CD4-positive, CD25-positive, alpha-beta regulatory T cell (primary cell): ENCODE results near the gene YBX2. TPM values are rescaled to one million over a fixed set of nuclear protein-coding genes. Genes with fewer than 3 reads are reported as not detected.

Experiments
- ATAC-seq, 2 donors: fragments of 150-1000 bp; cut with Tn5 transposase; one replicate each; pipeline ENCODE4 v1.10.0; 2021; ENCODE audit warnings: low read depth in 2 of 2, moderate number of reproducible peaks in 2 of 2, moderate library complexity in 1 of 2
- DNase-seq, 3 donors: peaks; one replicate each; pipeline versions ENCODE4 v3.0.0 to v3.0.0-alpha.2; 2012 to 2022; ENCODE audit warnings: mixed read lengths in 1 of 3
- H3K27ac ChIP-seq: one replicate; pipeline ENCODE4 v1.7.0; 2013; ENCODE audit warnings: mild to moderate bottlenecking, low read length; ENCODE audit not compliant: insufficient read depth, poor library complexity, severe bottlenecking
- H3K27me3 ChIP-seq: one replicate; pipeline ENCODE4 v1.7.0; 2013; ENCODE audit warnings: low read length; ENCODE audit not compliant: control insufficient read depth, insufficient read depth
- H3K36me3 ChIP-seq: one replicate; pipeline ENCODE4 v1.7.0; 2013; ENCODE audit warnings: mild to moderate bottlenecking, low read length, moderate library complexity; ENCODE audit not compliant: control insufficient read depth, insufficient read depth
- H3K4me1 ChIP-seq: 2 replicates; pipeline ENCODE4 v1.7.0; 2013; ENCODE audit warnings: mild to moderate bottlenecking, low read length; ENCODE audit not compliant: insufficient read depth, control insufficient read depth, poor library complexity, severe bottlenecking
- H3K4me3 ChIP-seq: one replicate; pipeline ENCODE4 v1.7.0; 2013; ENCODE audit warnings: low read depth, mild to moderate bottlenecking, low read length, moderate library complexity
- H3K9me3 ChIP-seq, 2 experiments: 1 replicate in 1 of 2; 2 replicates in 1 of 2; pipeline ENCODE4 v1.7.0; 2013; ENCODE audit warnings: low read length in 2 of 2, mild to moderate bottlenecking in 1 of 2, moderate library complexity in 1 of 2; ENCODE audit not compliant: control insufficient read depth in 2 of 2
- H3K27ac Mint-ChIP-seq, 3 donors: one replicate each; pipeline ENCODE4 v1.8.0; 2020 to 2022; ENCODE audit warnings: mild to moderate bottlenecking in 3 of 3, mixed read lengths in 3 of 3, moderate library complexity in 2 of 3
- H3K27me3 Mint-ChIP-seq: one replicate; pipeline ENCODE4 v1.8.0; 2022; ENCODE audit warnings: mild to moderate bottlenecking, mixed read lengths
- H3K36me3 Mint-ChIP-seq: one replicate; pipeline ENCODE4 v1.8.0; 2020; ENCODE audit warnings: mixed read lengths
- H3K4me1 Mint-ChIP-seq, 4 donors: one replicate each; pipeline ENCODE4 v1.8.0; 2020 to 2022; ENCODE audit warnings: mixed read lengths in 4 of 4, mild to moderate bottlenecking in 1 of 4
- H3K4me3 Mint-ChIP-seq, 4 donors: one replicate each; pipeline ENCODE4 v1.8.0; 2020 to 2022; ENCODE audit warnings: mild to moderate bottlenecking in 4 of 4, mixed read lengths in 4 of 4, moderate library complexity in 3 of 4
- H3K9me3 Mint-ChIP-seq, 7 donors: one replicate each; pipeline ENCODE4 v1.8.0; 2020 to 2022; ENCODE audit warnings: mixed read lengths in 7 of 7, mild to moderate bottlenecking in 3 of 7, moderate library complexity in 2 of 7
- polyA plus RNA-seq, 4 donors: library from polyadenylated mRNA; unstranded; fragments of 300-500 nt; fragmentation: Illumina TruSeq; gene quantifications; one replicate each; pipeline ENCODE4 v1.2.3, GENCODE V29; 2021
- total RNA-seq: library from RNA; stranded (reverse); gene quantifications from one replicate; pipeline ENCODE4 v1.2.3, GENCODE V29; 2022

YBX2 gene
- total and polyA plus RNA-seq, 5 donors from 2014 or later: not detected

- H3K9me3 Mint-ChIP-seq: peaks cover 0 to 2% (median 0%) of the 10 kb centered on the region in 7 donors
- ATAC-seq (no peak), DNase-seq (no peak)
- peak overlapping the region; percentile 58 to 93 (median 83) for H3K27ac Mint-ChIP-seq
- H3K4me3 Mint-ChIP-seq: peak overlapping the region; percentile 84 to 99 (median 88)
- no peaks in the 10 kb centered on the region for H3K27me3 Mint-ChIP-seq
- Histone ChIP-seq H3K36me3 (peaks cover 66% of the 10 kb centered on the region), H3K4me3 (peak overlapping the region; percentile 84), H3K27ac (peak overlapping the region; percentile 88), H3K4me1 (peaks cover 57% of the 10 kb centered on the region), H3K9me3 (no peaks in the 10 kb centered on the region), H3K27me3 (no peaks in the 10 kb centered on the region)
- H3K36me3 Mint-ChIP-seq: peaks cover 41% of the 10 kb centered on the region
- peaks cover 6 to 66% (median 31%) of the 10 kb centered on the region in 4 donors for H3K4me1 Mint-ChIP-seq
Observed at GRCh38 chr17:7313890-7314718, 19.7 kb upstream of the YBX2 start.

DNA sequence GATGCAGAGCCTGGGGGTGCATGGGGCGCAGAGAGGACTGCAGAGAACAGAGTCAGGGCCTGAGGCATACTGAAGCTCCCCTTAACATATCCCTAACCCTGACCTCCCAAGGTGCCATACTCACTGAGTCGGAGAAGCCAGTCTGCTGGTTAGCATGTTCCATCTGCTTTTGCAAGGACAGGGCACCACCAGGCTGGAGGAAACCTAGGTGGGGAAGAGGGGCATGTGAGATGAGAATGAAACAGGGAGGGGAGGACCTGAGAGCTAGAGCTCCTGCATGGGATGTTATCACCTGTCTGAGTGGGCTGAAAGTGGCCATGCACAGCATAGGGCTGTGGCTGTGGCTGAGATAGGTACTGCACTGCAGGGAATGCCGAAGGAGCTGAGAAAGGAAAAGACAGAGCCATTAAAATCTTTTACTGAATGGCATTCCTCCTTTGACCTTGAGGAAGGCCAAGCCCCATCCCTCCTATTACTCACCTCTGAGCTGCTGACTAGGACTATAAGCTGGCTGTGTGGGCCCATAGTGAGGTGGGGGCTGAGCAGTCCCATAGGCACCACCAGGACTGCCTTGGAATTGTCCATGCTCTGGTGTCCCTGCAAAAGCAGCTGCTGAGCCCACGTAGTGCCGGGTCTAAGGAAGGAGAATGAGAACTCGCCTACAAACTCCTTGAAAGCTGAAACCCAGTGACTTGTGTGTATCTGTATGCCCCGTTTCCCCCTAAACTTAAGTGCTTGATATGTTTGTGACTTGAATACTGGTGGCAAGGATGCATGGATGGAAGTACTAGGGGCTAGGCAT lies 18.9 kb upstream of the YBX2 start:
- Histone ChIP-seq H3K36me3 (peaks cover 58% of the 10 kb centered on the region), H3K27ac (peak overlapping the region; percentile 88), H3K27me3 (no peaks in the 10 kb centered on the region), H3K4me3 (peak overlapping the region; percentile 84), H3K4me1 (peaks cover 64% of the 10 kb centered on the region), H3K9me3 (no peaks in the 10 kb centered on the region)
- Mint-ChIP-seq H3K4me3 (peak overlapping the region; percentile 84 to 99 (median 88)), H3K4me1 (peaks cover 6 to 71% (median 33%) of the 10 kb centered on the region in 4 donors), H3K36me3 (peaks cover 39% of the 10 kb centered on the region), H3K27me3 (no peaks in the 10 kb centered on the region), H3K27ac (peak overlapping the region; percentile 77 to 93 (median 83)), H3K9me3 (peaks cover 0 to 2% (median 0%) of the 10 kb centered on the region in 7 donors)
- DNase-seq: no peak
- ATAC-seq: no peak

DNA sequence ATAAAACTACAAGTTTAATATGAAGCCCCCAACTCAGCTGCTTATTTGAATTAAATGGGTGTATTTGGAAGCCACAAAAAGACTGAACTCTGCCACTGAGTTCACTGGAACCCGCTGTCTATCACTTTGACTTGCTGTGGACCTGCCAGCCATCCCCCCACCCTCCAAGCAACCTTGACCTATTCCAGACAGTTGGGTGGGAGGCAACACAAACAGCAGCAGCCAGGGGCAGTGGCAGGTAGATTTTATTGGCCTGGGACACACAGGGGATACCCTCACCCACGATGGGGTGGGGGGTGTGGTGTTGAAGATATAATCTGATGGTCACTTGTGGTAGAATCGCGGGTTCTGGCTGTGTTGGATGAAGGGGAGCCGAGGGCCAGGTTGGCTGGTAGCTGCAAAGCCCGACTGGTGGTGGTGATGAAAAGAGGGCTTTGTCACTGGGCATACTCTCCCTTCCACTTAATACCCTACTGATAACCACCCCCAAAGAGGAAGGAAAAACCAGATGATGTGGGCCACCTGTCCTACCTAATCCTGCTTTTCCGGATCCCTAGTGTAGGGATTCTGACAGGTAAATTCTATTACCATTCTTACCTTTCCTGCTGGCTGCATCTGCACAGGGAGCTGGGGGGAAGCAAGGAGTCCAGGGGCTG lies 18.1 kb upstream of the YBX2 start:
- H3K4me3 ChIP-seq: no peak overlapping the region
- no peaks in the 10 kb centered on the region for H3K9me3 ChIP-seq
- Mint-ChIP-seq H3K27ac (peak overlapping the region; percentile 76 to 93 (median 82)), H3K9me3 (peaks cover 0 to 2% (median 0%) of the 10 kb centered on the region in 7 donors), H3K36me3 (peaks cover 39% of the 10 kb centered on the region), H3K4me3 (peak overlapping the region; percentile 6 to 99 (median 86)), H3K4me1 (peaks cover 6 to 71% (median 33%) of the 10 kb centered on the region in 4 donors), H3K27me3 (no peaks in the 10 kb centered on the region)
- H3K36me3 ChIP-seq: peaks cover 51% of the 10 kb centered on the region
- no peaks in the 10 kb centered on the region for H3K27me3 ChIP-seq
- no peak for ATAC-seq
- H3K4me1 ChIP-seq: peaks cover 67% of the 10 kb centered on the region
- peak overlapping the region; percentile 88 for H3K27ac ChIP-seq
- no peak for DNase-seq

- DNase-seq: no peak
- peaks cover 75% of the 10 kb centered on the region for H3K4me1 ChIP-seq
- peak overlapping the region; percentile 97 for H3K4me3 ChIP-seq
- no peaks in the 10 kb centered on the region for H3K27me3 ChIP-seq
- no peaks in the 10 kb centered on the region for H3K9me3 ChIP-seq
- peaks cover 6 to 74% (median 38%) of the 10 kb centered on the region in 4 donors for H3K4me1 Mint-ChIP-seq
- H3K27ac Mint-ChIP-seq: peak overlapping the region in 2 of 3 donors; percentile 98 to 99
- peaks cover 6% of the 10 kb centered on the region for H3K27me3 Mint-ChIP-seq
- no peak for ATAC-seq
- peak overlapping the region; percentile 100 for H3K27ac ChIP-seq
- peaks cover 0 to 2% (median 0%) of the 10 kb centered on the region in 7 donors for H3K9me3 Mint-ChIP-seq
- peak overlapping the region in 3 of 4 donors; percentile 39 to 98 (median 97) for H3K4me3 Mint-ChIP-seq
- peaks cover 49% of the 10 kb centered on the region for H3K36me3 ChIP-seq
- peaks cover 39% of the 10 kb centered on the region for H3K36me3 Mint-ChIP-seq
Observed at GRCh38 chr17:7311110-7311705, 16.8 kb upstream of the YBX2 start.

GRCh38 chr17:7309628-7310027 lies 15.2 kb upstream of the YBX2 start:
- no peak for ATAC-seq
- Mint-ChIP-seq H3K4me3 (peak overlapping the region; percentile 89 to 98 (median 95)), H3K9me3 (peaks cover 0 to 2% (median 0%) of the 10 kb centered on the region in 7 donors), H3K4me1 (peaks cover 6 to 65% (median 38%) of the 10 kb centered on the region in 4 donors), H3K27me3 (peaks cover 6% of the 10 kb centered on the region), H3K36me3 (peaks cover 39% of the 10 kb centered on the region), H3K27ac (peak overlapping the region; percentile 97 to 99 (median 98))
- Histone ChIP-seq H3K36me3 (peaks cover 49% of the 10 kb centered on the region), H3K9me3 (no peaks in the 10 kb centered on the region), H3K27ac (peak overlapping the region; percentile 100), H3K27me3 (no peaks in the 10 kb centered on the region), H3K4me1 (peaks cover 68% of the 10 kb centered on the region), H3K4me3 (peak overlapping the region; percentile 97)
- DNase-seq: no peak

- peak overlapping the region; percentile 100 for H3K27ac ChIP-seq
- H3K9me3 ChIP-seq: no peaks in the 10 kb centered on the region
- peaks cover 60% of the 10 kb centered on the region for H3K4me1 ChIP-seq
- peak overlapping the region; percentile 97 for H3K4me3 ChIP-seq
- H3K27me3 ChIP-seq: no peaks in the 10 kb centered on the region
- DNase-seq (peak; percentile 85 to 95 (median 91)), ATAC-seq (peak; percentile 22 to 29)
- Mint-ChIP-seq H3K4me1 (peaks cover 6 to 57% (median 32%) of the 10 kb centered on the region in 4 donors), H3K4me3 (peak overlapping the region; percentile 89 to 98 (median 95)), H3K27me3 (peaks cover 6% of the 10 kb centered on the region), H3K27ac (peak overlapping the region; percentile 94 to 99 (median 98)), H3K36me3 (peaks cover 35% of the 10 kb centered on the region), H3K9me3 (peaks cover 0 to 2% (median 0%) of the 10 kb centered on the region in 7 donors)
- H3K36me3 ChIP-seq: peaks cover 44% of the 10 kb centered on the region
Observed at GRCh38 chr17:7308625-7309433, 14.4 kb upstream of the YBX2 start.
